Glomerular visceral epithelial cell (primary cell): ENCODE data around the gene SH3RF3.
A peak's percentile ranks its signal among the peaks of the same experiment; 100 is the strongest.

Experiments used
- DNase-seq: peaks from one replicate; pipeline ENCODE4 v3.0.0-alpha.2; 2016; ENCODE audit errors: extremely low spot score

The SH3RF3 gene

GRCh38 chr2:109387778-109388469 is 258.9 kb downstream of the SH3RF3 start:
- no peak for DNase-seq

GRCh38 chr2:109391243-109391642 is 262.2 kb downstream of the SH3RF3 start:
- no peak for DNase-seq

GRCh38 chr2:109392140-109392539 is 263.1 kb downstream of the SH3RF3 start:
- DNase-seq, result no peak

- DNase-seq, result no peak
Measured at GRCh38 chr2:109392816-109393661, 264.0 kb downstream of the SH3RF3 start.

- DNase-seq, result no peak
Measured at GRCh38 chr2:109393662-109393972, 264.6 kb downstream of the SH3RF3 start.

- no peak for DNase-seq
Measured at GRCh38 chr2:109395494-109396201, 266.6 kb downstream of the SH3RF3 start.

GRCh38 chr2:109396202-109397180 is 267.5 kb downstream of the SH3RF3 start:
- no peak for DNase-seq

GRCh38 chr2:109397893-109398292 is 268.9 kb downstream of the SH3RF3 start:
- no peak for DNase-seq

GRCh38 chr2:109398366-109399015 is 269.5 kb downstream of the SH3RF3 start:
- DNase-seq, result peak; percentile 55

GRCh38 chr2:109399066-109399465 is 270.1 kb downstream of the SH3RF3 start:
- no peak for DNase-seq

GRCh38 chr2:109400102-109400501 is 271.1 kb downstream of the SH3RF3 start:
- DNase-seq, result no peak

- DNase-seq, result no peak
Measured at GRCh38 chr2:109401370-109401769, 272.4 kb downstream of the SH3RF3 start.

- peak; percentile 89 for DNase-seq
Measured at GRCh38 chr2:109402180-109402579, 273.2 kb downstream of the SH3RF3 start.

- no peak for DNase-seq
Measured at GRCh38 chr2:109402980-109403840, 274.2 kb downstream of the SH3RF3 start.

GRCh38 chr2:109403841-109404201 is 274.8 kb downstream of the SH3RF3 start:
- DNase-seq, result no peak

GRCh38 chr2:109404681-109405080 is 275.7 kb downstream of the SH3RF3 start:
- no peak for DNase-seq

GRCh38 chr2:109405873-109406272 is 276.9 kb downstream of the SH3RF3 start:
- DNase-seq, result no peak

GRCh38 chr2:109406301-109406700 is 277.3 kb downstream of the SH3RF3 start:
- DNase-seq, result no peak

GRCh38 chr2:109407276-109408042 is 278.5 kb downstream of the SH3RF3 start:
- DNase-seq, result no peak

GRCh38 chr2:109408043-109408335 is 279.0 kb downstream of the SH3RF3 start:
- DNase-seq, result no peak
